ENCODE data around the gene SYNE2.
"Not testable (repeated sequence)": the region's sequence is repeated elsewhere in the genome, so short reads cannot be mapped to it uniquely, and the experiment has no call there.

SYNE2 gene

DNA sequence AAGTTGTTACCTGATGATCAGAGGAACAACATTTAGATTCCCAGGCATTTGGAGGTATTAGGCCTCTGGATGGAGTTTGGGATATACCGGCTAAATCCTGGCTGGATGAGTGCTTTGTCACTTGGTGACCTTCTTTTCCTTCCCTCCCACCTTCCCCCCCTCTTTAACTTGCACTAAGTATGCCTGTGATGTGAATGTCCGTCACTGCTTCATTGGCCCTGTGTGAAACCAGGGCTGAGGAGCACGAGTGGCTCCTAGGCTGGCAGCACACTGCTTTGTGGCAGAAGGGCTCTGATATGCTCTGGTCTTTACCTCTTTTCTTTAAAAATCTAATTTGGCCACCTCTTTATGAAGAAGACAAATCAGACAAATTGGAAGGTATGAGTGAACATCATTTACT, 345.7 kb downstream of the SYNE2 start:
- no peak for DNase-seq

- DNase-seq = no peak
Measured at GRCh38 chr14:64200170-64200569, 347.4 kb downstream of the SYNE2 start.

DNA sequence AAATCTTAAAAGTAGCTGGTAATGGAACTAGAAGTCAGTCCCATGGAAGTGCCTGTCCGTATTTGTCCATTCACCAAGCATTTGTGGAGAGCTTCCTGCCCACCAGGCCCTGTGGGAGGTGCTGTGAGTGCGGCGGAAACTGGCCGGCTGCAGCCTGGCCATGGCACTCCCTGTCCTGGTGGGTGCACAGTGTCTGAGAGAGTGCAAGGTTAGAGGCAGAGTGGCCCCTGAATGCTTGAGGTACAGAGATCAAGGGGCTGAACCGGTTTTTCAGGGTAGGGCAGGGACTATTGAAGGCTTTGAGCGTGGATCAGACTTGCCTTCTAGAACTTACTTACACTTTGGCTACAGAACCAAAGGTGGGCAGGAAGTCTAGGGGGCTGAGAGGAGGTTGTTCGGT, 348.5 kb downstream of the SYNE2 start:
- no peak for DNase-seq

- no peak for DNase-seq
Measured at GRCh38 chr14:64201921-64202545, 349.2 kb downstream of the SYNE2 start.

DNA sequence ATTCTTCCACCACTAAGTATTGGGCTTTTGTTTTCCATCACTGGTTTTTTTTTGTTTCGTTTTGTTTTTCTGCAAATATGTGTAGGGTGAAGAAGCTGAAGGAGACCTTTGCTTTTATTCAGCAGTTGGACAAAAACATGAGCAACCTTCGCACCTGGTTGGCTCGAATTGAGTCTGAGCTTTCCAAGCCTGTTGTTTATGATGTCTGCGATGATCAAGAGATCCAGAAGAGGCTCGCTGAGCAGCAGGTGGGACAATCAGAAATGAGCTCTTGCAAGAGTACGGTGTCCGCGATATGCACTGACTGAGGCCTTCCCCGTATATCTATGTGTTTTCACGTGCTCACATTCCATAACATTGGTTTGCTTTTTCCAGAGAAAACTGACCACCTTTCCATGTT, 349.9 kb downstream of the SYNE2 start:
- no peak for DNase-seq

GRCh38 chr14:64203366-64204006, 350.7 kb downstream of the SYNE2 start:
- no peak for DNase-seq

GRCh38 chr14:64208261-64208660, 355.5 kb downstream of the SYNE2 start:
- DNase-seq = no peak

GRCh38 chr14:64208981-64209380, 356.2 kb downstream of the SYNE2 start:
- DNase-seq = no peak

- DNase-seq = no peak
Measured at GRCh38 chr14:64209444-64210131, 356.8 kb downstream of the SYNE2 start.

DNA sequence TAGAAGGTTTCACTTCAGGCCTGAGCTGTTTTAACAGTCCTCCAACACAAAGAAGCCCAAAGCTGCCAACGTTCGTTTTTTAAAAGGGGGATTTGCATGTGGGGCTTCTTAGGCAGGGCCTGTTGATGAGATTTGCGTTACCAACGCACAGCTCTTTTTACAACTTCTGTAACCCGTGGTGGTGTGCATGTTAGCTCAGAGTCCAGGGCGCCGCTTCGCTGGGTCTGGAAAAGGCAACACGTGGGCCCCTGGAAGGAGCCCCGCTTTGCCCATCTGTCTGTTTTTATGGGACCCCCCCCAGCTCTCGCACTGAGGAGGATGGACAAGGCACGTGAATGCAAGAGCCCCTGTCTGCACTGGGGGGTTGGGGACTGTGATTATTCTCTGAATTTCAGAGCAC, 357.4 kb downstream of the SYNE2 start:
- DNase-seq = no peak

DNA sequence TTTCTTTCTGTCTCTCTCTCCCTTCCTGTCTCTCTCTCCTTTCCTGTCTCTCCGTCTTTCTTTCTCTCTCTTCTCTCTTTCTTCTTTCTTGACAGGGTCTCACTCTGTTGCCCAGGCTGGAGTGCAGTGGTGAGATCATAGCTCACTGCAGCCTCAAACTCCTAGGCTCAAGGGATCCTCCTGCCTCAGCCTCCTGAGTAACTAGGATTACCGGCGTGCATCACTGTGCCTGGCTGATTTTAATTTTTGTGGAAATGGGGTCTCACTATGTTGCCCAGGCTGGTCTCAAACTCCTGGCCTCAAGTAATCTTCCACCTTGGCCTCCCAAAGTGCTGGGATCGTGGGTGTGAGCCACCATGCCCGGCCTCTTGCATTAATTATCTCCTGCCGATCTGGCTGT, 358.1 kb downstream of the SYNE2 start:
- not testable (repeated sequence) for DNase-seq

- DNase-seq = no peak
Measured at GRCh38 chr14:64212666-64213065, 359.9 kb downstream of the SYNE2 start.

- DNase-seq = no peak
Measured at GRCh38 chr14:64213086-64213485, 360.3 kb downstream of the SYNE2 start.

- DNase-seq = no peak
Measured at GRCh38 chr14:64213853-64214570, 361.2 kb downstream of the SYNE2 start.

- no peak for DNase-seq
Measured at GRCh38 chr14:64215274-64215673, 362.5 kb downstream of the SYNE2 start.

- no peak for DNase-seq
Measured at GRCh38 chr14:64215978-64216377, 363.2 kb downstream of the SYNE2 start.

GRCh38 chr14:64217308-64217707, 364.5 kb downstream of the SYNE2 start:
- no peak for DNase-seq

DNA sequence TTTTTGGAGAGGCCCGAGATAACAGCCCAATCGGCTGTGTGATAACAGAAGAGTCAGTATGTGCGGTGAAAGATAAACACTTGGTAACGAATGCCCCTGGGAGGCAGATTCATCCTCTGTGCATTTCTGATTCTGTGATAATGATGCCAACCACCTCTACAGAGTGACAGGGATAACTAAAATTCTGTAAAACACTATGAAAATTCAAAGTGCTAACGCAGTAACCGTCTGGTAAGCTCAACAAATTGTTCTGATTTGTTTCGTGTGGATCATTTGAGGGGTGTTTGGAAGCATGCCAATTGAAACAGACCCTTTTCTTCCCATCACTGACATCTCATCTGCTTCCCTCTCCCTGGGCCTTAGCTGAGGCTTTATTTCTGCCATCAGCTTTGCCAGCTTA, 365.0 kb downstream of the SYNE2 start:
- no peak for DNase-seq

- no peak for DNase-seq
Measured at GRCh38 chr14:64218344-64219240, 365.8 kb downstream of the SYNE2 start.

- DNase-seq = no peak
Measured at GRCh38 chr14:64220056-64220455, 367.3 kb downstream of the SYNE2 start.

- DNase-seq = no peak
Measured at GRCh38 chr14:64220466-64220865, 367.7 kb downstream of the SYNE2 start.

DNA sequence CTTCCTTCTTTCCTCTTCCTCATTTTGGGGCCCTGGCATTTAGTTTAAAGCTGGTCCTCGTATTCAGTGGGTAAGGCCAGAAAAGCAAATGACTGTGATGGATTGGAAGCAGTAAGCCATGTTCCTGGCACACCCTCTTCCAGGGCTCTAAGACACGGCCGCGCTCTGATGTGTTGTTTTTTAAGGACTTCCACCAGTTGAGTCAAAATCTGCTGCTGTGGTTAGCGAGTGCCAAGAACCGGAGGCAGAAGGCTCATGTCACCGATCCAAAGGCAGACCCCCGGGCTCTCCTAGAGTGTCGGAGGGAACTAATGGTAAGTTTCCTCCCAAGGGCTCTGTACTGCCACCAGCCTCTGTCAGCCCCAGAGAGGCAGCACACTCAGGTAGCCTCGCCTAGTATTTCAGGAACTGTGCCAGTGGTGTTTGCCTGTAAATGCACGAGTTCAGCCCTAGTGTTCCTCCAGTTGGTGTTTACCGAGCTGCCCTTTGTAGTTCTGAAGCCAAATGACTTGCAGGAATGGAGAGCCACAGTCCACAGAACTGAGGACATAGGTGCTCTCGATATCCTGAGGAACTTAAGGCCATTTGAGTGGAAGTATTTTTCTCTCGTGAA, 368.7 kb downstream of the SYNE2 start:
- no peak for DNase-seq
